Calu3 (cell line): Measurements from ENCODE around the gene CRYBB3. TPM values are rescaled to one million over a fixed set of nuclear protein-coding genes. Genes with fewer than 3 reads are reported as not detected.

Experiments
- BruUV-seq: library from RNA; stranded (reverse); fragments of 400-500 nt; replicated peaks from 2 replicates; lab custom pipeline; 2021; lab: Mats Ljungman, UMichigan
- CTCF ChIA-PET: fragments of 300-600 bp; sonication (Branson Sonifier 250); formaldehyde crosslinking; loops from one replicate; lab custom pipeline; 2022; ENCODE audit warnings: antibody characterized with exemption; lab: Charles Lee
- DNase-seq: peaks from one replicate; pipeline ENCODE4 v3.0.0; 2022
- H3K27ac Mint-ChIP-seq: one replicate; pipeline ENCODE4 v1.8.0; 2022; ENCODE audit warnings: mixed read lengths; ENCODE audit not compliant: unreplicated experiment
- H3K27me3 Mint-ChIP-seq: one replicate; pipeline ENCODE4 v1.8.0; 2022; ENCODE audit warnings: mixed read lengths; ENCODE audit not compliant: unreplicated experiment
- H3K36me3 Mint-ChIP-seq: one replicate; pipeline ENCODE4 v1.8.0; 2022; ENCODE audit warnings: mild to moderate bottlenecking, moderate library complexity, mixed read lengths; ENCODE audit not compliant: insufficient read depth, unreplicated experiment
- H3K4me1 Mint-ChIP-seq: one replicate; pipeline ENCODE4 v1.8.0; 2022; ENCODE audit warnings: mild to moderate bottlenecking, low read depth, mixed read lengths; ENCODE audit not compliant: unreplicated experiment
- H3K4me3 Mint-ChIP-seq: one replicate; pipeline ENCODE4 v1.8.0; 2022; ENCODE audit warnings: mild to moderate bottlenecking, low read depth, moderate library complexity, mixed read lengths; ENCODE audit not compliant: unreplicated experiment
- H3K9me3 Mint-ChIP-seq: one replicate; pipeline ENCODE4 v1.8.0; 2022; ENCODE audit warnings: low read depth, mixed read lengths; ENCODE audit not compliant: unreplicated experiment
- intact Hi-C: fragments of 100-400 bp; cut with micrococcal nuclease; formaldehyde crosslinking; loops from one replicate; pipeline ENCODE4 v1.10.0; 2022; ENCODE audit not compliant: unreplicated experiment
- total RNA-seq: library from RNA; stranded (reverse); gene quantifications from 2 replicates; pipeline ENCODE4 v1.2.3, GENCODE V29; 2022
- TF ChIP-seq, protein P1 (sequence below): fragments of 200-600 bp; IDR thresholded peaks from one replicate; pipeline ENCODE4 v1.8.0; 2022; ENCODE audit warnings: antibody characterized with exemption; ENCODE audit not compliant: unreplicated experiment

CRYBB3 gene
- total RNA-seq, 1 experiment from 2014 or later, result 1.4 TPM

DNA sequence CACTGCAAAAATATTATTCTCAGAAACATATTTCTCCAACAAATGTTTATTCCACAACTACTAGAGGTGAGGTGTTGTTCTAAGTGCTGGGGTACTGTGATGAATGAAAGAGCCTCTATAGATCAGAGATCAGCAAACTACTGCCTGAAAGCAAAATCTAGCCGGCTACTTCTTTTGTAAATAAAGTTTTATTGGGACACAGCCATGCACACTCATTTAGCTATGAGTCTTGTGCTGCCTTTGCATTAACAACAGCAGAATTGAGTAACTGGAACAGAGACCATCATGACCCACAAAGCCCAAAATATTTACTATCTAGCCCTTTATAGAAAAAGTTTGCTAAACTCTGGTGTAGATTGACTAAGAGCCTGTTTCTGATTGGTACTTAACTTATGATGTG lies 37.1 kb upstream of the CRYBB3 start:
- H3K27ac Mint-ChIP-seq, result no peak overlapping the region
- TF ChIP-seq, protein P1, sequence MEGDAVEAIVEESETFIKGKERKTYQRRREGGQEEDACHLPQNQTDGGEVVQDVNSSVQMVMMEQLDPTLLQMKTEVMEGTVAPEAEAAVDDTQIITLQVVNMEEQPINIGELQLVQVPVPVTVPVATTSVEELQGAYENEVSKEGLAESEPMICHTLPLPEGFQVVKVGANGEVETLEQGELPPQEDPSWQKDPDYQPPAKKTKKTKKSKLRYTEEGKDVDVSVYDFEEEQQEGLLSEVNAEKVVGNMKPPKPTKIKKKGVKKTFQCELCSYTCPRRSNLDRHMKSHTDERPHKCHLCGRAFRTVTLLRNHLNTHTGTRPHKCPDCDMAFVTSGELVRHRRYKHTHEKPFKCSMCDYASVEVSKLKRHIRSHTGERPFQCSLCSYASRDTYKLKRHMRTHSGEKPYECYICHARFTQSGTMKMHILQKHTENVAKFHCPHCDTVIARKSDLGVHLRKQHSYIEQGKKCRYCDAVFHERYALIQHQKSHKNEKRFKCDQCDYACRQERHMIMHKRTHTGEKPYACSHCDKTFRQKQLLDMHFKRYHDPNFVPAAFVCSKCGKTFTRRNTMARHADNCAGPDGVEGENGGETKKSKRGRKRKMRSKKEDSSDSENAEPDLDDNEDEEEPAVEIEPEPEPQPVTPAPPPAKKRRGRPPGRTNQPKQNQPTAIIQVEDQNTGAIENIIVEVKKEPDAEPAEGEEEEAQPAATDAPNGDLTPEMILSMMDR, result no peak
- no peaks in the 10 kb centered on the region for H3K9me3 Mint-ChIP-seq
- CTCF ChIA-PET, result no interaction called here
- no peaks in the 10 kb centered on the region for H3K36me3 Mint-ChIP-seq
- H3K27me3 Mint-ChIP-seq, result no peaks in the 10 kb centered on the region
- BruUV-seq, result no TSS peak
- H3K4me3 Mint-ChIP-seq, result no peak overlapping the region
- intact Hi-C loops, result no loop called here
- DNase-seq, result no peak
- peaks cover 41% of the 10 kb centered on the region for H3K4me1 Mint-ChIP-seq

DNA sequence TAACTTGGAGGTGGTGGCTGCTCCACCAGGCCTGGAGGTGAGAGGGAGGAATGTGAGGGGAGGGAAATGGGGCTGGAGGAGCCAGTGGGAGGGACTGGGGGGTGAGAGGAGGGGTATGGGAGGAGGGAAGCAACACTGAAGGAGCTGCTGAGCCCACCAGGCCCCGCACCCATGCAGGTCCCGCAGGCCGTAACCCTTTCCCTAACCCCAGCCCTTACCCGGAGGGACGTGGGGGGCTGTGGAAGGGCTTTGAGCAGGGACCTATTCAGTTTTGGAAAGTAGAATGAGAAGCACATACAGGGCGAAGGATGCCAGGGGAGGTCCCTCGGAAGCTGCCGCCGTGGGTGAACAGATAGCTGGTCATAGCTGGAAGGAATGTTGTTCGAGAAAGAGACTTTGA lies 33.9 kb upstream of the CRYBB3 start:
- Mint-ChIP-seq H3K27me3 (no peaks in the 10 kb centered on the region), H3K4me3 (no peak overlapping the region), H3K36me3 (peaks cover 16% of the 10 kb centered on the region), H3K27ac (no peak overlapping the region), H3K9me3 (no peaks in the 10 kb centered on the region), H3K4me1 (peaks cover 55% of the 10 kb centered on the region)
- CTCF ChIA-PET, result interaction anchor here (0.6 to 2.6 kb wide), 2 partner anchors 45 to 53 kb away, joined by 3 to 8 read pairs; no protein-coding TSS in a partner anchor
- no peak for DNase-seq
- TF ChIP-seq, protein P1, result no peak
- BruUV-seq, result no TSS peak
- intact Hi-C loops, result no loop called here

DNA sequence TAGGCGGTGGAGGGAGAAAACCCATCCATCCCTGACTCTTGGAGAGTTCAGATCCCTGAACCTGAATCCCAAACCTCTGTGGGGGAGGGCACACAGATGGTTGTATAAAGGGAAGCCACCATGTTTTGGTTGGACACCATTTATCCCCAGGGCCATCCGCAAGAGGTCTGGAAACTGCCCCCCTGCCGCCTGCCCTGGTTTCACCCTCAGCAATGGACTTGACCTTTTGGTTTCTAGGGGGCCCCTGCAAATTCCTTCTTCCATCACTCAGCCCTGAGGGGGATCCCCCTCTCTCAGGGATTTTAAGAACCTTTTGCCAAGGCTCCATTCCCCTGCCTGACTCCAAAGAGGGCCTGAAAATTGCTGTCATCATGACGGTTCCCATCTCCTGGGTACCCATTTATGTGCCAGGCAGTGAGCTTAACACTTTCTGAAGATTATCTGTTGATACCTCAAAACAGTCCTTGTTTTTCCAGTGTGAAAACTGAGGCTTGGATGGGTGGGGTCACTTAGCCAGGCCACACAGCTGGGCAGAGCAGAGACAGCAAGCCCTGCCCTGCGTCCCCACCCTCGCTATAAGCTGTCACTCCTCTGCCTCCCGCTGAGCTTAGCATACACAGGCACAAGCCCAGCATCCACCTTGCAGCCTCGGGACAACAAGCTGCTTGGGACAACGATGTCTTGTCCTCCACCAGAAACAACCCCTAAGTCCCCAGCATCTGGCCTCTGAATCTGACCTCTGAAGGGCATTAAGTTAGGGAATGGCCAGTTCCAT lies 33.2 kb upstream of the CRYBB3 start:
- no TSS peak for BruUV-seq
- intact Hi-C loops, result no loop called here
- TF ChIP-seq, protein P1, result no peak
- Mint-ChIP-seq H3K9me3 (no peaks in the 10 kb centered on the region), H3K4me1 (peaks cover 55% of the 10 kb centered on the region), H3K36me3 (peaks cover 18% of the 10 kb centered on the region), H3K27me3 (no peaks in the 10 kb centered on the region), H3K4me3 (no peak overlapping the region), H3K27ac (no peak overlapping the region)
- CTCF ChIA-PET, result interaction anchor here (0.5 to 2.6 kb wide), 6 partner anchors 24 to 555 kb away, joined by 3 to 12 read pairs (median 4); no protein-coding TSS in a partner anchor
- no peak for DNase-seq

DNA sequence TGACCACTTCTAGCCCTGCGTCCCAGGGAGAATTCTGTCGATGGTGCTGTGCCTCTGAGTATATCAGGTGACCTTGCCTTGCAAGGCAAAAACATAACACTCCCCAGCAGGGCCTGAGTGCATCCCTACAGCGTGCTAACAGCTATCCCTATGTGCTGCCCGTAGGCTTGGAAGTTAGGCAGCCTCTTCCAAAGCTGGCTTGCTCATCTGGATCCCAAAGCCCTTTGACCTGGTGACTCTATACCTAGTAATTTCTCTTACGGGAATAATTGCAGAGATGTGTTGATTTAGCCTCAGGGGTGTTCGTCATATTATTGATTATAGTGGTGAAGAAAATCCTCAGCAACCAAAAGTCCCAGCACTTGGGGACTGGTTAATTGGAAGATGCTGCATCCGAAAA lies 32.6 kb upstream of the CRYBB3 start:
- intact Hi-C loops, result no loop called here
- H3K36me3 Mint-ChIP-seq, result peaks cover 18% of the 10 kb centered on the region
- DNase-seq, result peak; percentile 16
- peak overlapping the region; percentile 14 for H3K4me3 Mint-ChIP-seq
- CTCF ChIA-PET, result interaction anchor here (0.5 to 2.6 kb wide), 6 partner anchors 24 to 555 kb away, joined by 3 to 12 read pairs (median 4); no protein-coding TSS in a partner anchor
- H3K27me3 Mint-ChIP-seq, result no peaks in the 10 kb centered on the region
- TF ChIP-seq, protein P1, result no peak
- peaks cover 55% of the 10 kb centered on the region for H3K4me1 Mint-ChIP-seq
- no TSS peak for BruUV-seq
- H3K27ac Mint-ChIP-seq, result peak overlapping the region; percentile 61
- no peaks in the 10 kb centered on the region for H3K9me3 Mint-ChIP-seq
